Measurements from ENCODE around the gene RPL28.

Gene RPL28

DNA sequence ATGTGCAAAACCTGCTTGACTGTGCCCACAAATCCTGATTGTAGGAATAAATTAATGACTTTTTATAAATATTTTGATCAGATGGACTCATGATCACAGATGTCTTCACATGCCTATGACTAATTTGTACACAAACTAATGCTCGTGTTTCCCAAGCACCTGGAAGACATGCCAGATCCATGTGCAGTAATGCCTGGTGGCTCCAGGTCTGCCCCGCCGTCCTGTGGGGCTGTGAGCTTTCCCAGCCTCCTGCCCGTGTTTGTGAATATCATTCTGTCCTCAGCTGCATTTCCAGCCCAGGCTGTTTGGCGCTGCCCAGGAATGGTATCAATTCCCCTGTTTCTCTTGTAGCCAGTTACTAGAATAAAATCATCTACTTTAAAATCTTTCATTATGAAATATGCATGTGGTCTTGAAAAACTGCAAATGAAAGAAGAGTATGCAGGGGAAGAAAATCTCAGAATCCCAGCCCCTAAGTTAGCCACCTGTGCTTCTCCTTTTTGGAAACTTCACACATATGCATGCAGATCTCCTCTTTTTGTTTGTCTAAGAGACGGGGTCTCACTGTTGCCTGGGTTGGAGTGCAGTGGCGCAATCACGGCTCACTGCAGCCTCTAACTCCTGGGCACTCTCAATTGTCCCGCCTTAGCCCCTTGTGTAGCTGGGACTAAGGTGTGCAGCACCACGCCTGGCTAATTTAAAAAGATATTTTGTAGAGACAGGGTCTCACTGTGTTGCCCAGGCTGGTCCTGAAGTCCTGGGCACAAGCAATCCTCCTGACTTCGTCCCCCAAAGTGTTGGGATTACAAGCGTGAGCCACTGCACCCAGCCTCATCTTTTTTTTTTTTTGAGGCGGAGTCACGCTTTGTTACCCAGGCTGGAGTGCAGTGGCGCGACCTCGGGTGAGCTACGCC is 6.2 kb downstream of the RPL28 start:
- Histone ChIP-seq H3K4me1 (ENCODE audit: low read length) (peaks cover 9% of the 10 kb centered on the region), H3K27me3 (ENCODE audit: low read depth, low read length) (no peaks in the 10 kb centered on the region), H4K20me1 (ENCODE audit: insufficient read depth, low read length) (peaks cover 52% of the 10 kb centered on the region), H2AFZ (ENCODE audit: low read depth, low read length) (no peak overlapping the region), H3K9ac (ENCODE audit: low read length) (no peak overlapping the region), H3K4me3 (ENCODE audit: low read length) (no peak overlapping the region), H3K9me3 (ENCODE audit: insufficient read depth, low read length) (no peaks in the 10 kb centered on the region), H3K27ac (ENCODE audit: low read length) (no peak overlapping the region), H3K36me3 (replicated peaks; ENCODE audit: low read depth, low read length) (peaks cover 45% of the 10 kb centered on the region), H3K4me2 (ENCODE audit: low read length) (no peak overlapping the region), H3K79me2 (ENCODE audit: low read length) (peaks cover 21% of the 10 kb centered on the region)
- TF ChIP-seq EZH2phosphoT487 (IDR thresholded peaks at IDR 0.05; ENCODE audit: low read depth) (no peak), CTCF (IDR thresholded peaks at IDR 0.05; ENCODE audit: low read depth, low read length) (no peak)

DNA sequence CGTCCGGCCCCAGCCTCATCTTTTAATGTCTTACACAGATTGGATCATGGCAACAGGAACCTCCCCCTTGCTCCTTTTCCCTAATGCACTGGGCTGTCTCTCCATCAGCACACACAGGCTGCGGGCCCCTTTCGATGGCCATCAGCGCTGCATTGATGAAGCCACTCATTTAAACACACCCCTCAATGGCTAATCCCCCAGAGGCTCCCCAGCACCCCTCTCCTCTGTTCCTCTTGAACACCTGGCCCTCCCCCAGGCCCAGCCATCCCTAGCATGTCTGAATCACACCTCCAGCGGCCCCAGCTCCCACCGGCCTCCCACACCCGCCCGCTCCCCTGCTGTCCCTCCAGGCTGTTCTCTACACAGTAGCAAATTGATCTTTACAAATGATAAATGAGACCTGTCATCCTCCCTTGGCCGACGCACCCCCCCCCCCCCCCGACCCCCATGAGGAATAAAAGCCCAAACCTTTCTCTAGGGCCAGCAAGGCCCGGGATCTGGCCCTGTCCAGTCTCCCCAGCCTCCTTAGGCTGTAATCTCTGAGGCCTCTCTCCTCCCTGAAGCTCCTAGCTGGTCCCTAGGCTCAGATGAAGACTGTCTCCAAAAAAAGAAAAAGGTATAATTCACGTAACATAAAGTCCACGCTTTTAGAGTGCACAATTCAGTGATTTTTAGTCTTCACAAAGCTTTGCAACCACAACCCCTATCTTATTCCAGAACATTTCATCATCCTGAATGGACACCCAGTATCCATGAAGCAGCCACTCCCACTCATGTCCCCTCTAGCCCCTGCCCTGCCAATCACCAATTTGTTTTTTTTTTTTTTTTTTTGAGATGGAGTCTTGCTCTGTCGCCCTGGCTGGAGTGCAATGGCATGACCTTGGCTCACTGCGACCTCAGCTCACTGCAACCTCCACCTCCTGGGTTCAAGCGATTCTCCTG is 7.4 kb downstream of the RPL28 start:
- peaks cover 10% of the 10 kb centered on the region; the same call in 1 of the 2 replicates for H3K79me2 ChIP-seq (ENCODE audit: low read length)
- H3K36me3 ChIP-seq (replicated peaks; ENCODE audit: low read depth, low read length) = peaks cover 33% of the 10 kb centered on the region
- no peak overlapping the region for H3K4me2 ChIP-seq (ENCODE audit: low read length)
- no peak for TF ChIP-seq CTCF (IDR thresholded peaks at IDR 0.05; ENCODE audit: low read depth, low read length)
- H3K9me3 ChIP-seq (ENCODE audit: insufficient read depth, low read length) = no peaks in the 10 kb centered on the region
- H3K27me3 ChIP-seq (ENCODE audit: low read depth, low read length) = no peaks in the 10 kb centered on the region
- no peak overlapping the region for H3K4me3 ChIP-seq (ENCODE audit: low read length)
- H2AFZ ChIP-seq (ENCODE audit: low read depth, low read length) = no peak overlapping the region
- peaks cover 41% of the 10 kb centered on the region for H4K20me1 ChIP-seq (ENCODE audit: insufficient read depth, low read length)
- H3K9ac ChIP-seq (ENCODE audit: low read length) = no peak overlapping the region
- H3K27ac ChIP-seq (ENCODE audit: low read length) = no peak overlapping the region
- peaks cover 3% of the 10 kb centered on the region for H3K4me1 ChIP-seq (ENCODE audit: low read length)

GRCh38 chr19:55398200-55398925 is 12.6 kb downstream of the RPL28 start:
- no peak overlapping the region for H3K9ac ChIP-seq (ENCODE audit: low read length)
- no peaks in the 10 kb centered on the region for H3K9me3 ChIP-seq (ENCODE audit: insufficient read depth, low read length)
- H3K79me2 ChIP-seq (ENCODE audit: low read length) = peaks cover 11% of the 10 kb centered on the region
- H3K36me3 ChIP-seq (replicated peaks; ENCODE audit: low read depth, low read length) = peaks cover 26% of the 10 kb centered on the region
- peak overlapping the region; percentile 74 for H3K4me2 ChIP-seq (ENCODE audit: low read length)
- H3K4me3 ChIP-seq (ENCODE audit: low read length) = peak overlapping the region; percentile 52
- H2AFZ ChIP-seq (ENCODE audit: low read depth, low read length) = no peak overlapping the region
- TF ChIP-seq EZH2phosphoT487 (IDR thresholded peaks at IDR 0.05; ENCODE audit: low read depth) (no peak), CTCF (IDR thresholded peaks at IDR 0.05; ENCODE audit: low read depth, low read length) (no peak)
- no peaks in the 10 kb centered on the region for H3K27me3 ChIP-seq (ENCODE audit: low read depth, low read length)
- H3K27ac ChIP-seq (ENCODE audit: low read length) = peak overlapping the region; percentile 25; the same call in 1 of the 2 replicates
- H3K4me1 ChIP-seq (ENCODE audit: low read length) = peaks cover 12% of the 10 kb centered on the region
- peaks cover 40% of the 10 kb centered on the region for H4K20me1 ChIP-seq (ENCODE audit: insufficient read depth, low read length)
